ENCODE measurements around the gene KISS1. TPM values are rescaled to one million over a fixed set of nuclear protein-coding genes. Genes with fewer than 3 reads are reported as not detected.

KISS1 gene
- total RNA-seq, 2 experiments from 2014 or later: not detected

DNA sequence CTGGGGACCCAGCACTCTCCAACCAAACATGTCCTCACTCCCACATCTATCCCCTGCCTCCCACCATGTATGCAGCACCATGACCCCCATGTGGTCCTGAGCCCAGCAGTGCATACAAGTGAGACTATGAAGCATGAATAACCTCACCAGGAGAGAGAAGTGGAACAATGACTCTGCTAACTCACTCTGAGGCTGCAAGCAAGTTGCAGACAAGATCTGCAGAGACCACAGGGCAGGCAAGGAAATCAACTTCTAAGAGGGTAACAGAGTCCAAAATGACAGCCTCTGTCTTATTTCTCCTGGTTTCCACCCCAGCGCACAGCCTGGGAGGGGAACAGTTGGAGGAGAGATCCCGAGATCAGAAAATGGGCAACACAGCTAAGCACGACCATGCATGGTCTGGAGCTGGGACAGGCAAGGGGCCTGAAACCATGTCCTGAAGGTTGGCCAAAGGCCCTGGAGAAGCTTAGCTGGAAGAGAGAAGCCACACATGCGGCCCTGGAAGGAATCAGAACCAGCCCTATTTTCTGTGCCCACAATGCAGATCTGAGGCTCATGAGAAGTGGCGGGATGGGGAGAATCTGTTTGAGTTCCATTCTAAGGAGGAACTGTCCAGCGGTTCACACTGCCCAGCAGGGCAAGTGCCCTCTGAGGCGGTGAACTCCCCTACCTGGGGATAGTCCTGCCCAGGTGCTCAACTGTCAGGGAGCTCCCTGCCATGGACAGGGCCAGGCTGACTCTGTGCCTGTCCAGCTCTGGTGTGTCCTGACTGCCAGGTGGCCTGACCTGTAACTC, 17.6 kb downstream of the KISS1 start:
- DNase-seq (no peak), ATAC-seq (ENCODE audit: poor library complexity) (no peak)
- Mint-ChIP-seq H3K36me3 (ENCODE audit: low read depth) (no peaks in the 10 kb centered on the region), H3K4me1 (ENCODE audit: low read depth) (no peaks in the 10 kb centered on the region), H3K27ac (no peak overlapping the region), H3K9me3 (no peaks in the 10 kb centered on the region), H3K27me3 (peaks cover 11% of the 10 kb centered on the region), H3K4me3 (no peak overlapping the region)
- Histone ChIP-seq H3K4me1 (ENCODE audit: insufficient read depth, low read length) (no peaks in the 10 kb centered on the region), H3K27ac (ENCODE audit: low read depth in 1 of 2, low read length in 2 of 2) (no peak overlapping the region), H3K9me3 (ENCODE audit: control insufficient read depth in 1 of 2, insufficient read depth in 1 of 2, low read length in 2 of 2) (peaks cover 0 to 15% of the 10 kb centered on the region in 2 experiments), H3K4me3 (ENCODE audit: low read length) (no peak overlapping the region), H3K36me3 (ENCODE audit: insufficient read depth, low read length) (no peaks in the 10 kb centered on the region), H3K27me3 (ENCODE audit: control insufficient read depth in 1 of 2, insufficient read depth in 2 of 2, low read length in 2 of 2) (peaks cover 8 to 9% of the 10 kb centered on the region in 2 experiments)
- intact Hi-C loops (cut with DNase I, micrococcal nuclease): no loop called here
- TF ChIP-seq, protein P1, sequence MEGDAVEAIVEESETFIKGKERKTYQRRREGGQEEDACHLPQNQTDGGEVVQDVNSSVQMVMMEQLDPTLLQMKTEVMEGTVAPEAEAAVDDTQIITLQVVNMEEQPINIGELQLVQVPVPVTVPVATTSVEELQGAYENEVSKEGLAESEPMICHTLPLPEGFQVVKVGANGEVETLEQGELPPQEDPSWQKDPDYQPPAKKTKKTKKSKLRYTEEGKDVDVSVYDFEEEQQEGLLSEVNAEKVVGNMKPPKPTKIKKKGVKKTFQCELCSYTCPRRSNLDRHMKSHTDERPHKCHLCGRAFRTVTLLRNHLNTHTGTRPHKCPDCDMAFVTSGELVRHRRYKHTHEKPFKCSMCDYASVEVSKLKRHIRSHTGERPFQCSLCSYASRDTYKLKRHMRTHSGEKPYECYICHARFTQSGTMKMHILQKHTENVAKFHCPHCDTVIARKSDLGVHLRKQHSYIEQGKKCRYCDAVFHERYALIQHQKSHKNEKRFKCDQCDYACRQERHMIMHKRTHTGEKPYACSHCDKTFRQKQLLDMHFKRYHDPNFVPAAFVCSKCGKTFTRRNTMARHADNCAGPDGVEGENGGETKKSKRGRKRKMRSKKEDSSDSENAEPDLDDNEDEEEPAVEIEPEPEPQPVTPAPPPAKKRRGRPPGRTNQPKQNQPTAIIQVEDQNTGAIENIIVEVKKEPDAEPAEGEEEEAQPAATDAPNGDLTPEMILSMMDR (IDR thresholded peaks at IDR 0.05): no peak
- ChIA-PET POLR2A (no interaction called here), CTCF (interaction anchor here (0.9 kb wide), 1 partner anchor 16 kb away, joined by 3 read pairs; no protein-coding TSS in a partner anchor)

DNA sequence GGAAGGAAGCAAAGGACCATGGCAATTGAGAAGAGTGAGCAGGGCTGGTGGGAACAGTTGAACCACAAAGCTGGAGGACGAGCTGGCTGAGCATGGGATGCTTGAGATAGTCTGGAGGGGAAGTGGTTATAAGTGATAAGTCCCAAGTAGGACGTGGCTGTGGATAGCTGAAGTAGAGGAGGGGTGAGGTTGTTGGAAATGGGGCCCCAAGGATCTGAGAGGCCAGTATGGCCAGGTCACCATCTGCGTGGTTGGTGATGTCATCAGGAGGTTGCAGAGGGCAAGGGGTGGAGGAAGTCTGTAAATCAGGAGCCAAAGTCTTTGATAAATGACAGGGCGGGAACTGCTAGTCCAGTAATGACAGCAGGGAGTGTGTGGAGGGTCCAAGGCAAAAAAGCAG, 19.2 kb downstream of the KISS1 start:
- DNase-seq (no peak), ATAC-seq (ENCODE audit: poor library complexity) (no peak)
- H3K27ac ChIP-seq (ENCODE audit: low read depth in 1 of 2, low read length in 2 of 2): no peak overlapping the region
- TF ChIP-seq, protein P1 (IDR thresholded peaks at IDR 0.05): no peak
- no peak overlapping the region for H3K4me3 Mint-ChIP-seq
- no peaks in the 10 kb centered on the region for H3K36me3 ChIP-seq (ENCODE audit: insufficient read depth, low read length)
- H3K27me3 Mint-ChIP-seq: peaks cover 13% of the 10 kb centered on the region
- H3K9me3 Mint-ChIP-seq: no peaks in the 10 kb centered on the region
- intact Hi-C loops (cut with DNase I, micrococcal nuclease): no loop called here
- peaks cover 2 to 15% of the 10 kb centered on the region in 2 experiments for H3K9me3 ChIP-seq (ENCODE audit: control insufficient read depth in 1 of 2, insufficient read depth in 1 of 2, low read length in 2 of 2)
- ChIA-PET POLR2A (no interaction called here), CTCF (no interaction called here)
- H3K27ac Mint-ChIP-seq: no peak overlapping the region
- peaks cover 8 to 9% of the 10 kb centered on the region in 2 experiments for H3K27me3 ChIP-seq (ENCODE audit: control insufficient read depth in 1 of 2, insufficient read depth in 2 of 2, low read length in 2 of 2)
- no peak overlapping the region for H3K4me3 ChIP-seq (ENCODE audit: low read length)
- no peaks in the 10 kb centered on the region for H3K36me3 Mint-ChIP-seq (ENCODE audit: low read depth)
- H3K4me1 ChIP-seq (ENCODE audit: insufficient read depth, low read length): no peaks in the 10 kb centered on the region
- no peaks in the 10 kb centered on the region for H3K4me1 Mint-ChIP-seq (ENCODE audit: low read depth)

DNA sequence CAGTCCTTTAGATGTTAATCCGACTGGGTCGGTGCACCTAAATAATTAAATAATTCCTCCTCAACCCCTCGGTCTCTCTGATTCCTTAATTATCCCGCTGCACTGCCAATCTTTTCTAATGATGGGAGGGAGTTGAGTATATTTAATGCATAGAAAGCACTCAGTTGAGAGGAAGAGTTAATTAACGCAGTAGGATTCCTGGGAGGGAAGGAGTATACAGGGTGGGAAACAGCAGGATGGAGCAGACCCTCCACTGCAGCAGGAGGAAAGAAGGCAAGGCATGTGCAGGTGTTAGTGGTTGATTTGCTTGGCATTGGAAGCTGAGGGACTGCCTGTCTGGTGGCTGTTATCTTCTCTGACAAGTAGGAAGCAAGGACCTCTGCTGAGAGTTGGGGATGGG, 20.2 kb downstream of the KISS1 start:
- Mint-ChIP-seq H3K36me3 (ENCODE audit: low read depth) (no peaks in the 10 kb centered on the region), H3K9me3 (no peaks in the 10 kb centered on the region), H3K27ac (no peak overlapping the region), H3K27me3 (peaks cover 13% of the 10 kb centered on the region), H3K4me3 (no peak overlapping the region), H3K4me1 (ENCODE audit: low read depth) (no peaks in the 10 kb centered on the region)
- ATAC-seq (ENCODE audit: poor library complexity) (no peak), DNase-seq (no peak)
- peaks cover 8 to 9% of the 10 kb centered on the region in 2 experiments for H3K27me3 ChIP-seq (ENCODE audit: control insufficient read depth in 1 of 2, insufficient read depth in 2 of 2, low read length in 2 of 2)
- H3K36me3 ChIP-seq (ENCODE audit: insufficient read depth, low read length): no peaks in the 10 kb centered on the region
- ChIA-PET CTCF (no interaction called here), POLR2A (no interaction called here)
- H3K4me3 ChIP-seq (ENCODE audit: low read length): no peak overlapping the region
- no peak overlapping the region for H3K27ac ChIP-seq (ENCODE audit: low read depth in 1 of 2, low read length in 2 of 2)
- no peaks in the 10 kb centered on the region for H3K4me1 ChIP-seq (ENCODE audit: insufficient read depth, low read length)
- TF ChIP-seq, protein P1 (IDR thresholded peaks at IDR 0.05): no peak
- intact Hi-C loops (cut with DNase I, micrococcal nuclease): no loop called here
- peaks cover 11 to 20% of the 10 kb centered on the region in 2 experiments for H3K9me3 ChIP-seq (ENCODE audit: control insufficient read depth in 1 of 2, insufficient read depth in 1 of 2, low read length in 2 of 2)

Measured in CD4-positive, alpha-beta T cell (primary cell).